Heart right ventricle (tissue), 16 donors: ENCODE data around the gene CACNA2D4. TPM values are rescaled to one million over a fixed set of nuclear protein-coding genes. Genes with fewer than 3 reads are reported as not detected.

Source experiments
- ATAC-seq, 8 donors: fragments of 200-7000 bp; cut with Tn5 transposase; one replicate each; pipeline ENCODE4 v1.9.1; 2020; ENCODE audit warnings: mild to moderate bottlenecking in 8 of 8, moderate library complexity in 8 of 8, moderate number of reproducible peaks in 1 of 8
- DNase-seq, 2 donors: peaks; one replicate each; pipeline ENCODE4 v3.0.0-alpha.2; 2020
- H3K27ac ChIP-seq, 10 donors: fragments of 200-600 bp; sonication (generic) in 2 of 10; one replicate each; pipeline versions ENCODE4 v1.5.0 to v1.8.0; 2020 to 2022; ENCODE audit warnings: mild to moderate bottlenecking in 3 of 10
- H3K27me3 ChIP-seq, 7 donors: fragments of 200-600 bp; one replicate each; pipeline ENCODE4 v1.8.0; 2021 to 2022; ENCODE audit warnings: mild to moderate bottlenecking in 2 of 7
- H3K36me3 ChIP-seq, 9 donors: fragments of 200-600 bp; sonication (generic) in 1 of 9; one replicate each; pipeline versions ENCODE4 v1.5.0 to v1.8.0; 2020 to 2022; ENCODE audit warnings: mild to moderate bottlenecking in 2 of 9
- H3K4me1 ChIP-seq, 9 donors: fragments of 200-600 bp; sonication (generic) in 1 of 9; one replicate each; pipeline versions ENCODE4 v1.5.0 to v1.8.0; 2020 to 2022; ENCODE audit warnings: mild to moderate bottlenecking in 4 of 9
- H3K4me3 ChIP-seq, 10 donors: fragments of 200-600 bp; sonication (generic) in 2 of 10; one replicate each; pipeline versions ENCODE4 v1.5.0 to v1.8.0; 2020 to 2022; ENCODE audit warnings: mild to moderate bottlenecking in 7 of 10, moderate library complexity in 2 of 10
- H3K9me3 ChIP-seq, 11 donors: fragments of 200-600 bp in 10 of 11; sonication (generic) in 2 of 11; one replicate each; pipeline versions ENCODE4 v1.5.0 to v1.8.0; 2013 to 2022; ENCODE audit warnings: mild to moderate bottlenecking in 2 of 11, control low read depth in 1 of 11, moderate library complexity in 1 of 11
- CTCF ChIP-seq, 9 donors: fragments of 200-600 bp; sonication (generic) in 2 of 9; IDR thresholded peaks; one replicate each; pipeline versions ENCODE4 v1.5.0 to v1.8.0; 2021 to 2022; ENCODE audit warnings: antibody characterized with exemption in 9 of 9, mild to moderate bottlenecking in 5 of 9, moderate library complexity in 1 of 9
- WGBS, 2 donors: extraction: QIAGEN DNeasy Blood & Tissue Kit; methylation state at CpG; one replicate each; pipeline ENCODE4 v1.1.7; 2013; ENCODE audit warnings: inconsistent platforms in 1 of 2; 5-methylcytosine and 5-hydroxymethylcytosine counted together
- intact Hi-C, 10 donors: fragments of 100-400 bp; cut with DNase I; formaldehyde crosslinking; loops; one replicate each; pipeline versions ENCODE4 v1.11.1 to v1.14.2; 2022
- polyA plus RNA-seq, 2 donors: library from polyadenylated mRNA; stranded (reverse); fragments of 200-250 nt; gene quantifications; one replicate each; pipeline ENCODE4 v1.2.3, GENCODE V29; 2013
- total RNA-seq, 10 donors: library from RNA; stranded (reverse); fragmentation: NEBNext Ultra II Directional in 3 of 10; extraction: Animal tissue kit (Norgen Biotek cat#: 25700) in 3 of 10; gene quantifications; one replicate each; pipeline versions ENCODE4 v1.2.1 to v1.2.4, GENCODE V29; 2021 to 2023
- donor health status: Arrhythmogenic right ventricular cardiomyopathy.
- donor health status: ischemic (EF 13 %, LVEDD 7.1; RV severe dilation, severe dysfunction).
- donor health status: healthy with polysubstance abuse.
- donor health status: DM: no; HTN: yes; CAD: no.
- donor health status: DM: no; HTN: no; CAD: no.
- donor health status: ischemic (EF 25% LVEDD 6.9; RV normal size, moderate dysfunction).
- donor health status: ischemic (EF 25% LVEDD 5.7; RV mildly dilated, moderate dysfunction).
- donor health status: healthy.
- donor health status: DM: yes; HTN: yes; CAD: no.
- donor health status: Ischemic cardiomyopathy.
- donor health status: ischemic (EF 35%, LVEDD 5.7; RV mildly dilated, moderate dysfunction).
- donor health status: nonischemic (EF 11% LVEDD 7.7; RV severe dilation, severe dysfunction).
- donor health status: DM: yes; HTN: yes; CAD: no.
- donor health status: PGD.
- donor health status: ischemic (EF 29% LVEDD 5.4; RV normal size, mild dysfunction).
- donor health status: nonischemic (EF 23%, LVEDD 6.1; RV moderate dilation, normal function).

The CACNA2D4 gene
- total and polyA plus RNA-seq, 12 donors: 0.19 to 6.2 (median 0.95) TPM

GRCh38 chr12:1758376-1758775, 160.1 kb downstream of the CACNA2D4 start:
- peaks cover 0 to 4% (median 0%) of the 10 kb centered on the region in 11 donors for H3K9me3 ChIP-seq
- 88 to 91% methylated on average over 2 of the region's 2 CpGs for WGBS, 2 donors
- H3K4me1 ChIP-seq: peaks cover 0 to 16% (median 5%) of the 10 kb centered on the region in 9 donors
- intact Hi-C loops: no loop called here
- no peaks in the 10 kb centered on the region for H3K27me3 ChIP-seq
- H3K4me3 ChIP-seq: no peak overlapping the region
- H3K36me3 ChIP-seq: peaks cover 0 to 41% (median 14%) of the 10 kb centered on the region in 9 donors
- ATAC-seq (no peak), DNase-seq (no peak)
- H3K27ac ChIP-seq: peak overlapping the region in 1 of 10 donors; percentile 12
- no peak for TF ChIP-seq CTCF (IDR thresholded peaks at IDR 0.05)

- Histone ChIP-seq H3K4me3 (no peak overlapping the region), H3K27ac (no peak overlapping the region), H3K27me3 (no peaks in the 10 kb centered on the region), H3K9me3 (peaks cover 0 to 25% (median 6%) of the 10 kb centered on the region in 11 donors), H3K36me3 (peaks cover 0 to 16% (median 6%) of the 10 kb centered on the region in 9 donors), H3K4me1 (peaks cover 0 to 19% (median 7%) of the 10 kb centered on the region in 9 donors)
- intact Hi-C loops: no loop called here
- DNase-seq (no peak), ATAC-seq (no peak)
- 95 to 100% methylated on average over 3 of the region's 3 CpGs for WGBS, 2 donors
- no peak for TF ChIP-seq CTCF (IDR thresholded peaks at IDR 0.05)
Observed at GRCh38 chr12:1750300-1750699, 168.2 kb downstream of the CACNA2D4 start.

- no peak overlapping the region for H3K27ac ChIP-seq
- H3K9me3 ChIP-seq: peaks cover 0 to 25% (median 6%) of the 10 kb centered on the region in 11 donors
- intact Hi-C loops: no loop called here
- H3K27me3 ChIP-seq: no peaks in the 10 kb centered on the region
- no peak for TF ChIP-seq CTCF (IDR thresholded peaks at IDR 0.05)
- no peak for DNase-seq
- peaks cover 0 to 24% (median 7%) of the 10 kb centered on the region in 9 donors for H3K4me1 ChIP-seq
- ATAC-seq: no peak
- peaks cover 0 to 5% (median 0%) of the 10 kb centered on the region in 9 donors for H3K36me3 ChIP-seq
- WGBS, 2 donors: 97 to 98% methylated on average over 5 of the region's 5 CpGs
- H3K4me3 ChIP-seq: no peak overlapping the region
Observed at GRCh38 chr12:1749019-1749418, 169.4 kb downstream of the CACNA2D4 start.

GRCh38 chr12:1747609-1748008, 170.8 kb downstream of the CACNA2D4 start:
- H3K9me3 ChIP-seq: peaks cover 0 to 25% (median 6%) of the 10 kb centered on the region in 11 donors
- no peak overlapping the region for H3K27ac ChIP-seq
- peaks cover 0 to 21% (median 7%) of the 10 kb centered on the region in 9 donors for H3K4me1 ChIP-seq
- DNase-seq (no peak), ATAC-seq (no peak)
- H3K36me3 ChIP-seq: peaks cover 0 to 5% (median 0%) of the 10 kb centered on the region in 9 donors
- intact Hi-C loops: no loop called here
- no peaks in the 10 kb centered on the region for H3K27me3 ChIP-seq
- no peak for TF ChIP-seq CTCF (IDR thresholded peaks at IDR 0.05)
- H3K4me3 ChIP-seq: no peak overlapping the region
- WGBS, 2 donors: 90 to 93% methylated on average over 2 of the region's 2 CpGs
